ENCODE data around the gene GALNT11.
"Not testable (repeated sequence)": the region's sequence is repeated elsewhere in the genome, so short reads cannot be mapped to it uniquely, and the experiment has no call there.

The GALNT11 gene

DNA sequence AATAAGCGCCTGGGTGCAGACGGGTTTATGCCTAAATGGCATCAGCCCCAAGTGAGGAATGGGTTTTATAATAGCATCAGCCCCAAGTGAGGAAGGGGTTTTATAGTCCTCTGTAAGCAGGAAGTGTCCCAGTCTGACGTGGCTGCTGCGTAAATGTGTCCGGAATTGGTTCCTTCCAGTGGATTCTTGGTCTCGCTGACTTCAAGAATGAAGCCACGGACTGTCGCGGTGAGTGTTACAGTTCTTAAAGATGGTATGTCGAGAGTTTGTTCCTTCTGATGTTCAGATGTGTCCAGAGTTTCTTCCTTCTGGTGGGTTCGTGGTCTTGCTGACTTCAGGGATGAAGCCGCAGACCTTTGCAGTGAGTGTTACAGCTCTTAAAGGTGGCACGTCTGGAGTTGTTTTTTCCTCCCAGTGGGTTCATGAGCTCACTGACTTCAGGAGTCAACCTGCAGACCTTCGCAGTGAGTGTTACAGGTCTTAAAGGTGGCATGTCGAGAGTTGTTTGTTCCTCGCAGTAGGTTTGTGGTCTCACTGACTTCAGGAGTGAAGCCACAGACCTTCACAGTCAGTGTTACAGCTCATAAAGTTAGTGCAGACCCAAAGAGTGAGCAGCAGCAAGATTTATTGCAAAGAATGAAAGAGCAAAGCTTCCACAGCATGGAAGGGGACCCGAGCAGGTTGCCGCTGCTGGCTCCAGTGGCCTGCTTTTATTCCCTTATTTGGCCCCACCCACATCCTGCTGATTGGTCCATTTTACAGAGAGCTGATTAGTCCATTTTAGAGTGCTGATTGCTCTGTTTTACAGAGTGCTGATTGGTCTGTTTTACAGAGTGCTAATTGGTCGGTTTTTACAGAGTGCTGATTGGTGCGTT, 2.3 kb downstream of the GALNT11 start:
- peak; percentile 7 to 28 for DNase-seq (ENCODE audit: extremely low read depth in 1 of 2, low read depth in 1 of 2)

DNA sequence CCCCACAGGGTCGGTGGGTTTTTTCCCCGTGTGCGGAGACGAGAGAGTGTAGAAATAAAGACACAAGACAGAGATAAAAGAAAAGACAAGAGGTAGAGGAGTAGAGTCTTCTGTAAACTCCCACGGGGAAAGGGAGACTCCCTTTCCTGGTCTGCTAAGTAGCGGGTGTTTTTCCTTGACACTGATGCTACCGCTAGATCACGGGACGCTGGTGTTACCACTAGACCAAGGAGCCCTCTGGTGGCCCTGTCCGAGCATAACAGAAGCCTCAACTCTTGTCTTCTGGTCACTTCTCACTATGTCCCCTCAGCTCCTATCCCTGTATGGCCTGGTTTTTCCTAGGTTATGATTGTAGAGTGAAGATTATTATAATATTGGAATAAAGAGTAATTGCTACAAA, 4.6 kb downstream of the GALNT11 start:
- DNase-seq (ENCODE audit: extremely low read depth in 1 of 2, low read depth in 1 of 2), result not testable (repeated sequence)

DNA sequence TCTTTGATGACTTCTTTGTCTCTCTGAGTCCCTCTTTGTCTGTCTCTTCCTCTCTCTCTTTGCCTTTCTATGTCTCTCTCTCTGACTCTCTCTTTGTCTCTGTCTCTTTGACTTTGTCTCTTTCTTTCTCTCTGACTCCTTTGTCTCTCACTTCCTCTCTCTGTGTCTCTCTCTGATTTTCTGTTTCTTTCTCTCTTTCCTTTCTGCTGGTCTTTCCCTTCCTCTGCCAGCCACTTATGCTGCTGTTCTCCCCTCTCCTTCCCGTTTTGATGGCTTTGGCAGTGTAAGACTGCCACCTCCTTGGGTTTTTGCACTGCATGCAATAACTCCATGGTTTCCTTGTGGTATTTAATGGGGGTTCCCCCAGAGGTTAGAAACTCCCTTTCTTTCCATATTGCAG, 5.2 kb downstream of the GALNT11 start:
- not testable (repeated sequence) for DNase-seq (ENCODE audit: extremely low read depth in 1 of 2, low read depth in 1 of 2)

DNA sequence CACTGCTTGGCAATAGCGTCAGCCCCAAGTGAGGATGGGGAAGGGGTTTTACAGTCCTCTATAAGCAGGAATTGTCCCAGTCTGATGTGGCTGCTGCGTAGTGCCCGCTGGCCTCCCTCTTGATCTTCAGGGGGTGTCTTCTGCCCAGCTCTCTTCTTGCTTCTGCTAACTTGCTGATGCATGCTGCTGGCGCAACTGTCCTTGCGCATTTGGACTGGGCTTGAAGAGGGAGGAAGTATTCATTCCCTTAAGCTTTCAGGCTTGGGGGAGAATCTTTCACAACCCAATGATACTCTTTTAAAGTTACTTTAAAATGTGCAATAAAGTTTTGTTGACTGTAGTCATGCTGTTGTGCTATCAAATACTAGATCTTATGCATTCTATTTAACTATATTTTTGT, 10.3 kb downstream of the GALNT11 start:
- DNase-seq (ENCODE audit: extremely low read depth in 1 of 2, low read depth in 1 of 2), result no peak

DNA sequence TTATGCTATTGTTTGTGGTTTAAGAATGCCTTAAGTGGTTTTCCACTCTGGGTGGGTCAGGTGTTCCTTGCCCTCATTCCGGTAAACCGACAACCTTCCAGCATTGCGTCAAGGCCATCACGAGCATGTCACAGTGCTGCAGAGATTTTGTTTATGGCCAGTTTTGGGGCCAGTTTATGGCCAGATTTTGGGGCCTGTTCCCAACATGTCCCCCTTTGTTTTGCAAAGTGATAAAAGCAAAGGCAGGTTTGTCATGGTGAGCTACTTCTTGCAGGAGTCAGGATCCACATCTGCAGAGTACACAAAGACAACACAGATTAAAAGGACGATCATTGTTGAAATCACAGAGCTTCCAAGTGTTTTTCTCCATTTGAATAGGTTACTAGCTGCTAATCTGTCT, 12.9 kb downstream of the GALNT11 start:
- not testable (repeated sequence) for DNase-seq (ENCODE audit: extremely low read depth in 1 of 2, low read depth in 1 of 2)

DNA sequence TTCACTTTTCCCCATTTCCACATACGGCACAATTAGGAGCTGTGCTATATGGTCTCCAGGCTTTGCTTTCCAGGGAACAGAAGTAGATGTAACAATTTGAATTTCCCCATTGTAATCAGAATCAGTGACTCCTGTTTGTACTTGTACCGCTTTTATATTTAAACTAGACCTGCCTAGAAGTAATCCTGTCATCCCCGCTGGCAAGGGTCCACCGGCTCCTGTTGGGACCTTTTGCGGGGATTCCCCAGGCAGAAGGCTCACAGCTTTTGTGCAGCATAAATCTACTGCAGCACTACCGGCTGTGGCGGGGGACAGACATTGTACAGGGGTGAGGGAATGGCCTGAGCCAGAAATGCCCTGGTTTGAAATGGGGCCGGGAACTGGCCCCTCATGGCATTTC, 17.6 kb downstream of the GALNT11 start:
- DNase-seq (ENCODE audit: extremely low read depth in 1 of 2, low read depth in 1 of 2), result not testable (repeated sequence)

DNA sequence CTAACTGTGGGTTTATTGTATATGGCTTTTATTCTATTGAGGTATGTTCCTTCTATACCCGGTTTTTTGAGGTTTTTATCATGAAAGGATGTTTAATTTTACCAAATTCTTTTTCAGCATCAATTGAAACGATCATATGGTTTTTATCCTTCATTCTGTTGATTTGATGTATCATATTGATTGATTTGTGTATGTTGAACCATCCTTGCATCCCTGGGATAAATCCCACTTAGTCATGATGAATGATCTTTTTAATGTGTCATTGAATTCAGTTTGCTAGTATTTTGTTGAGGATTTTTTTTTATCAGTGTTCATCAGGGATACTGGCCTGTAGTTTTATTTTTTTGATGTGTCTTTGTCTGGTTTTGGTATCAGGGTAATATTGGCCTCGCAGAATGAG, 19.4 kb downstream of the GALNT11 start:
- DNase-seq (ENCODE audit: extremely low read depth in 1 of 2, low read depth in 1 of 2), result not testable (repeated sequence)

DNA sequence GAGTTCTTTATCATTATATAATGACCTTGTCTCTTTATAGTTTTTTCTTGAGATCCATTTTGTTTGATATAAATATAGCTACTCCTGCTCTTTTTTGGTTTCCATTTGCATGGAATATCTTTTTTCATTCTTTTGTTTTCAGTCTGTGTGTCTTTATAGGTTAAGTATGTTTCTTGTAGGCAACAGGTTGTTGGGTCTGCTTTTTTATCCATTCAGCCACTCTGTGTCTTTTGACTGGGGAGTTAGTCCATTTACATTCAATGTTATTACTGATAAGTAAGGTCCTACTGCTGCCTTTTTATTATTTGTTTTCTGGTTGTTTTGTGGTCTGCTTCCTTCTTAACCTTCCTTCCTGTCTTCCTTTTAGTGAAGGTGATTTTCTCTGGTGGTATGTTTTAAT, 21.1 kb downstream of the GALNT11 start:
- DNase-seq (ENCODE audit: extremely low read depth in 1 of 2, low read depth in 1 of 2), result no peak

DNA sequence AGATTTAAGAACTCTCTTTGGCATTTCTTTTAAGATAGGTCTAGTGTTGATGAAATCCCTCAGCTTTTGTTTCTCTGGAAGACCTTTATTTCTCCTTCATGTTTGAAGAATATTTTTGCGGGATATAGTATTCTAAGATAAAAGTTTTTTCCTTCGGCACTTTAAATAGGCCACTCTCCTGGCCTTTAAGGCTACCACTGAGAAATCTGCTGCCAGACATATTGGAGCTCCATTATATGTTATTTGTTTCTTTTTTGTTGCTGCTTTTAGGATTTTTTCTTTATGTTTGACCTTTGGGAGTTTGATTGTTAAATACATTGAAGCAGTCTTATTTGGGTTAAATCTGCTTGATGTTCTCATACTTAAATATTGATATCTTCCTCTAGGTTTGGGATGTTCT, 22.6 kb downstream of the GALNT11 start:
- no peak for DNase-seq (ENCODE audit: extremely low read depth in 1 of 2, low read depth in 1 of 2)

DNA sequence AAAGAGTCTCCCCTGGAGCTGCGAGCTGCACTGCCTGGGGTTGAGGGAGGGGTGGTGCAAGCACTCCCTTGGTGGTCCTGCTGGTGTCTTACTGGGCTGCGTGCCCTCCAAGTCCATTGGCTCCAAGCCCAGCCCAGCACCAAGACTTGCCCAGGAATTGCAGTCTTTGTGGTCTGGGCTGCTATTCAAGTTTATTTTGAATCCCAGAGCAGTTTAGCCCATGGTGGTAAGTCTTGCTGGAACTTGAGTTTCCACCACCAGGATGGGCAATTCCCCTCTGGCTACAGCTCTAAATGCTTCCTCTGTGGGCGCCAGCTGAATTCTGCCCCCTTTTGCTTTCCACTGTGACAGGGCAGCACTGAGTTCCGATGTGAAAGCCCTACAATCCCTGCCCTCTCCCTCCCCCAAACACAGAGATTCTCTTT, 25.1 kb downstream of the GALNT11 start:
- DNase-seq (ENCODE audit: extremely low read depth in 1 of 2, low read depth in 1 of 2), result no peak

DNA sequence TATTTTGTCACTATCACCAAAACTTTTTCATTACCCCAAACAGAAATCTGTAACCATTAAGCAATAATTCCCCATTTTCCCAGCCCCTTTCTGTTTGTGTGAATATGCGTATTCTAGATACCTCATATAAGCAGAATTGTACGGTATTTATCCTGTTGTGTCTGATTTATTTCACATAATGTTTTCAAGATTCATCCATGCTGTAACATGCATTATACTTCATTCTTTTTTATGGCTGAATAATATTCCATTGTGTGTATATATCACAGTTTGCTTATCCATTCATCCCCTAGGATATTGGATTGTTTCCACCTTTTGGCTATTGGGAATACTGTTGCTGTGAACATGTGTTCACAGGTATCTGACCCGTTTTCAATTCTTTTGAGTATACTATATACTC, 26.5 kb downstream of the GALNT11 start:
- DNase-seq (ENCODE audit: extremely low read depth in 1 of 2, low read depth in 1 of 2), result no peak

DNA sequence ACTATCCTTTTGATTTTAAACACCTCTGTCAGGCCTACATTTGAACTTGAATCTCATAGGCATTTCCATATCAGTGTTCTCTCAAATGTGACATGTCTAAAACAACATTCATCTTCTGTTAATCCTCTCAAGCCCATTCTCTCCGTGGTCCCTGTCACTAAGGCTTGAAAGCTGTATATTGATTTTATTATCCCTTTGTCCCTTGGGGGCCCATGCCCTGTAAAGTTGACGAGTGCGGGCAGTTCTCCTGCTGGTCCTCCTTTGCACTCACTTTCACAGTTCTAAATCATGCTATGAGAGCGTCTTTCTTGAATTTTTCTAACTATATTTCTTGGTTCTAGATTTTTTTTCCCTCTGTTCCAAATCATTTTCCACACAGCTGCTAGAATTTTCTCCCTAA, 27.3 kb downstream of the GALNT11 start:
- DNase-seq (ENCODE audit: extremely low read depth in 1 of 2, low read depth in 1 of 2), result no peak

DNA sequence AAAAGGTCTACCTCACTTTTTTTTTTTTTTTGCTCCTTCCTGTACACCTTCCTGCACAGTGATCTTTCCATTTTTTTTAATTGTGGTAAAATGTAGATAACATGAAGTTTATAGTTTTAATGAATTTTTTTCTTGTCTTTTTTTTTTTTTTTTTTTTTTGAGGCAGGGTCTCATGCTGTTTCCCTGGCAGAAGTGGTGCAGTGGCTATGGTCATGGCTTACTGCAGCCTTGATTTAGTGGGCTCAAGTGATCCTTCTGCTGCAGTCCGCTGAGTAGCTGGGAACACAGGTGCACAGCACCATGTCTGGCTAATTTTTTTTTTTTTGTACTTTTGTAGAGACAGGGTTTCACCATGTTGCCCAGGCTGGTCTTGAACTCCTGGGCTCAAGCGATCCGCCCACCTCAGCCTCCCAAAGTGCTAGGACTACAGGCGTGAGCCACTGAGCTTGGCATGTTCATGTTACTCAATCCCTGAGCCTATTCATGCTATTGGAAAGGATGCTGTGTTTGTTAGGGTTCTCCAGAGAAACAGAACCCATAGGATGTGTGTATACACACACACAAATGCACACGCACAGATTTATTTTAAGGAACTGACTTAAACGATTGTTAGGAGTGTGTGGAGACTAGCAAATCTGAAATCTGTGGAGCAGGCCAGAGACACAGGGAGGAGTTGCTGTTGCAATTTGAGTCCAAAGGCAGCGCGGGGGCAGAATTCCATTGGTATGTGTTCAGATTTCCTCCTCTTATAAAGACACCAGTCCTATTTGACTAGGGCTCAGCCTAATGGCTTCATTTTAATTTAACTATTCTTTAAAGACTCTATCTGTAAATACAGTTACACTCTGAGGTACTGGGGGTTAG, 29.1 kb downstream of the GALNT11 start:
- DNase-seq (ENCODE audit: extremely low read depth in 1 of 2, low read depth in 1 of 2), result no peak

DNA sequence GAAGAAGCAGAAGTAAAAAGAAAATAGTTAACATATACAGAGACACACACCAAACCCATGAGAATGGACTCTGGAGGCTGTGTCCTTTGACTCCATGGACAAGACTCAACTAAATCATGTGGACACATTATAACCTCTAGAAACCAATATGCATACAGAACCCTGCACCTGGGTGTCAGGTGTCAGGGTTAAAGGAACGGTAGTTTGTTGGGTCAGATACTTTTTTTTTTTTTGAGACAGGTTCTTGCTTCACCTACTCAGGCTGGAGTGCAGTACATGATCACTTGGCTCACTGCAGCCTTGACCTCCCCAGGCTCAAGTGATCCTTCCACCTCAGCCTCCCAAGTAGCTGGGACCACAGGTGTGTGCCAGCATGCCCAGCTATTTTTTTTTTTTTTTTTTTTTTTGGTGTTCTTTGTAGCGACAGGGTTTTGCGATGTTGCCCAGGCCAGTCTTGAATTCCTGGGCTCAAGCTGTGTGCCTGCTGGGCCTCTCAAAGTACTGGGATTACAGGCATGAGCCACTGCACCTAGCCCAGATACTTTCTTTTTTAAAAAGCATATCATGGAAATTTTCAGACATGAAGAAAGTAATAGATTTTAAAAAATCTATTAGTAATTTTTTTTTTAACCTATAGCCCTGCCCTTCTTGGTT, 31.3 kb downstream of the GALNT11 start:
- no peak for DNase-seq (ENCODE audit: extremely low read depth in 1 of 2, low read depth in 1 of 2)

DNA sequence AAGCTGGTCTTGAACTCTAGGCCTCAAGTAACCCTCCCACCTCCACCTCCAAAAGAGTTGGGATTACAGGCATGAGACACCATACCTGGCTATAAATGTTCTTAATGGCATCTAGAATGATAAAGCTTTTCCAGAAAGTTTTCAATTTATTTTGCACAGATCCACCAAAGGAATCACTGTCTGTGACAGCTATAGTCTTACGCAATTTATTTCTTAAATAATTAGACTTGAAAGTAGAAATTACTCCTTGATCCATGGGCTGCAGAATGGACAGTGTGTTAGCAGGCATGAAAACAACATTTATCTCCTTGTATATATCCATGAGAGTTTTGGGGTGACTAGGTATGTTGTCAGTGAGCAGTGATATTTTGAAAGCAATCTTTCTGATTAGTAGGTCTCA, 33.8 kb downstream of the GALNT11 start:
- DNase-seq (ENCODE audit: extremely low read depth in 1 of 2, low read depth in 1 of 2), result no peak

DNA sequence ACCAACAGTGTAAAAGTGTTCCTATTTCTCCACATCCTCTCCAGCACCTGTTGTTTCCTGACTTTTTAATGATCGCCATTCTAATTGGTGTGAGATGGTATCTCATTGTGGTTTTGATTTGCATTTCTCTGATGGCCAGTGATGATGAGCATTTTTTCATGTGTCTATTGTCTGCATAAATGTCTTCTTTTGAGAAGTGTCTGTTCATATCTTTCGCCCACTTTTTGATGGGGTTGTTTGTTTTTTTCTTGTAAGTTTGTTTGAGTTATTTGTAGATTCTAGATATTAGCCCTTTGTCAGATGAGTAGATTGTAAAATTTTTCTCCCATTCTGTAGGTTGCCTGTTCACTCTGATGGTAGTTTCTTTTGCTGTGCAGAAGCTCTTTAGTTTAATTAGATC, 35.6 kb downstream of the GALNT11 start:
- not testable (repeated sequence) for DNase-seq (ENCODE audit: extremely low read depth in 1 of 2, low read depth in 1 of 2)

DNA sequence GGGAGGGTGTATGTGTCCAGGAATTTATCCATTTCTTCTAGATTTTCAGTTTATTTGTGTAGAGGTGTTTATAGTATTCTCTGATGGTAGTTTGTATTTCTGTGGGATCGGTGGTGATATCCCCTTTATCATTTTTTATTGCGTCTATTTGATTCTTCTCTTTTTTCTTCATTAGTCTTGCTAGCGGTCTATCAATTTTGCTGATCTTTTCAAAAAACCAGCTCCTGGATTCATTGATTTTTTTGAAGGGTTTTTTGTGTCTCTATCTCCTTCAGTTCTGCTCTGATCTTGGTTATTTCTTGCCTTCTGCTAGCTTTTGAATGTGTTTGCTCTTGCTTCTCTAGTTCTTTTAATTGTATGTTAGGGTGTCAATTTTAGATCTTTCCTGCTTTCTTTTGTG, 37.7 kb downstream of the GALNT11 start:
- DNase-seq (ENCODE audit: extremely low read depth in 1 of 2, low read depth in 1 of 2), result not testable (repeated sequence)

DNA sequence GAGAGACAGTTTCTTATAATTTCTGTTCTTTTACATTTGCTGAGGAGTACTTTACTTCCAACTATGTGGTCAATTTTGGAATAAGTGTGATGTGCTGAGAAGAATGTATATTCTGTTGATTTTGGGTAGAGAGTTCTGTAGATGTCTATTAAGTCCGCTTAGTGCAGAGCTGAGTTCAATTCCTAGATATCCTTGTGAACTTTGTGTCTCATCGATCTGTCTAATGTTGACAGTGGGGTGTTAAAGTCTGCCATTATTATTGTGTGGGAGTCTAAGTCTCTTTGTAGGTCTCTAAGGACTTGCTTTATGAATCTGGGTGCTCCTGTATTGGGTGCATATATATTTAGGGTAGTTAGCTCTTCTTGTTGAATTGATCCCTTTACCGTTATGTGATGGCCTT, 38.3 kb downstream of the GALNT11 start:
- DNase-seq (ENCODE audit: extremely low read depth in 1 of 2, low read depth in 1 of 2), result not testable (repeated sequence)

DNA sequence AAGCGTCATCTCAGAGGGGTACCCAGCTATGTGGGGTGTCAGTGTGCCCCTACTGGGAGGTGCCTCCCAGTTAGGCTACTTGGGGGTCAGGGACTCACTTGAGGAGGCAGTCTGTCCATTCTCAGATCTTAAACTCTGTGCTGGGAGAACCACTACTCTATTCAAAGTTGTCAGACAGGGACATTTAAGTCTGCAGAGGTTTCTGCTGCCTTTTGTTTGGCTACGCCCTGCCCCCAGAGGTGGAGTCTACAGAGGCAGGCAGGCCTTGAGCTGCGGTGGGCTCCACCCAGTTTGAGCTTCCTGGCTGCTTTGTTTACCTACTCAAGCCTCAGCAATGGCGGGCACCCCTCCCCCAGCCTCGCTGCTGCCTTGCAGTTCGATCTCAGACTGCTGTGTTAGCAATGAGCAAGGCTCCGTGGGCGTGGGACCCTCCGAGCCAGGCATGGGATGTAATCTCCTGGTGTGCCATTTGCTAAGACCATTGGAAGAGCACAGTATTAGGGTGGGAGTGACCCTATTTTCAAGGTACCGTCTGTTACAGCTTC, 40.4 kb downstream of the GALNT11 start:
- DNase-seq (ENCODE audit: extremely low read depth in 1 of 2, low read depth in 1 of 2), result not testable (repeated sequence)

DNA sequence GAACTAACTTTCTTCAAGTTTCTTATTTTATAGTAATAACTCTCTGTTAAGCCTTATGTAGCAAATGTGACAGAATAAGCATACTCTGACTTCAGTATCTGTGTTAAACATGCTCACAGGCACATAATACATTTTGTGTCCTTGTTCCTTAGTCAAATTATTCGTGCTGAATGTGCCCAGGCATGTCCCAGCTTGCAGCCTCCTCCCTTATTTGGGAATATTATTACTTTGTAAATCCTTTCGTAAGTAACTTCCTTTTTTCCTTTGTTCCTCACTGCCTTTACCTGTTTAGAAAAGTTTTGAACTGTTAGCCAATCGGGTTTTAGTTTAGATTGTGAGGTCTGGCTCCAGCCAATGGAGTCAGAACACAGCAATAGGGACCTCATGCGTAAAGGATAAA, 46.9 kb downstream of the GALNT11 start:
- DNase-seq (ENCODE audit: extremely low read depth in 1 of 2, low read depth in 1 of 2), result no peak

DNA sequence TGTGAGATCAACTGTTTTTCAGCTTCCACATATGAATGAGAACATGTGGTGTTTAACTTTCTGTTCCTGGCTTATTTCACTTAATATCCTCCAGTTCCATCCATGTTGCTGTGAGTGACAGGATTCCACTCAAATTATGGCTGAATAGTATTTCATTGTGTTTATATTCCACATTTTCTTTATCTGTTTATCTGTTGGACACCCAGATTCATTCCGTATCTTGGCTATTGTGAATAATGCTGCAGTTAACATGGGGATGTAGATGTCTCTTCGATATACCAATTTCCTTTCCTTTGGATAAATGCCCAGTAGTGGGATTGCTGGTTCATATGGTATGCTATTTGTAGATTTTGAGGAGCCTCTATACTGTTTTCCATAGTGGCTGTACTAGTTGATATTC, 47.9 kb downstream of the GALNT11 start:
- DNase-seq (ENCODE audit: extremely low read depth in 1 of 2, low read depth in 1 of 2), result no peak
